Coronary artery (tissue), 2 donors: ENCODE measurements around the gene CEP128.

Experiments used
- DNase-seq: peaks from one replicate; pipeline ENCODE4 v3.0.0-alpha.2; 2017; ENCODE audit warnings: low spot score
- H3K27ac ChIP-seq, 2 donors: fragments of 200-600 bp; sonication (generic); one replicate each; pipeline ENCODE4 v1.5.1; 2016 to 2019
- H3K4me3 ChIP-seq: fragments of 200-600 bp; sonication (generic); 2 replicates; pipeline ENCODE4 v1.5.1; 2016; ENCODE audit warnings: mild to moderate bottlenecking, moderate library complexity
- TF ChIP-seq, protein P1 (sequence below): fragments of 200-600 bp; sonication (generic); IDR thresholded peaks from one replicate; pipeline ENCODE4 v1.5.1; 2019; ENCODE audit warnings: antibody characterized with exemption

CEP128 gene

DNA sequence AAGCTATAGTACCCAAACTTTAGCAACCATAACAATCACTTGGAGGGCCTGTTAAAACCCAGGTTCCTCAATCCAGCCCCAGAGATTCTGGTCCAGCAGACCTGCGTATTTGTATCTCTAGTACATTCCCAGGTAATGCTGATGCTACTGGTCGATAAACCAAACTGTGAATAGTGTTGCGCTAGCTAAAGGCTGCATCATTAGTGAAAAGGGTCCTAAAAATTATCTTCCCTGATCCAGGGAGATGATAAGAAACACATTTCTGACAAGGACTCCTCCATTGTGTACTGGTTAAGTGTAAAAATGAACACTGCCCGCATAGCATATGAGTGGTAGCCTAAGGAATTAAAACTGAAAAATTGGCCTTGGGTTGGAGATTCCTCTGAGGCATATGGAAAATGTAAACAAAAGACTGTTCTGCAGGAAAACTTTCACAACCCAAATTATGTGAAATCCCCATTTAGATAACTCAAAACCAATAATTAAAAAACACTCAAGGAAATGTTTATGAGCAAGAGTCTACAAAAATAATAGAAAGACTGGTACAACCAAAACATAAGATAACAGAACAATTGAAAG lies 322.7 kb downstream of the CEP128 start:
- Histone ChIP-seq H3K4me3 (no peak overlapping the region), H3K27ac (no peak overlapping the region)
- DNase-seq: no peak
- TF ChIP-seq, protein P1, sequence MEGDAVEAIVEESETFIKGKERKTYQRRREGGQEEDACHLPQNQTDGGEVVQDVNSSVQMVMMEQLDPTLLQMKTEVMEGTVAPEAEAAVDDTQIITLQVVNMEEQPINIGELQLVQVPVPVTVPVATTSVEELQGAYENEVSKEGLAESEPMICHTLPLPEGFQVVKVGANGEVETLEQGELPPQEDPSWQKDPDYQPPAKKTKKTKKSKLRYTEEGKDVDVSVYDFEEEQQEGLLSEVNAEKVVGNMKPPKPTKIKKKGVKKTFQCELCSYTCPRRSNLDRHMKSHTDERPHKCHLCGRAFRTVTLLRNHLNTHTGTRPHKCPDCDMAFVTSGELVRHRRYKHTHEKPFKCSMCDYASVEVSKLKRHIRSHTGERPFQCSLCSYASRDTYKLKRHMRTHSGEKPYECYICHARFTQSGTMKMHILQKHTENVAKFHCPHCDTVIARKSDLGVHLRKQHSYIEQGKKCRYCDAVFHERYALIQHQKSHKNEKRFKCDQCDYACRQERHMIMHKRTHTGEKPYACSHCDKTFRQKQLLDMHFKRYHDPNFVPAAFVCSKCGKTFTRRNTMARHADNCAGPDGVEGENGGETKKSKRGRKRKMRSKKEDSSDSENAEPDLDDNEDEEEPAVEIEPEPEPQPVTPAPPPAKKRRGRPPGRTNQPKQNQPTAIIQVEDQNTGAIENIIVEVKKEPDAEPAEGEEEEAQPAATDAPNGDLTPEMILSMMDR: no peak

DNA sequence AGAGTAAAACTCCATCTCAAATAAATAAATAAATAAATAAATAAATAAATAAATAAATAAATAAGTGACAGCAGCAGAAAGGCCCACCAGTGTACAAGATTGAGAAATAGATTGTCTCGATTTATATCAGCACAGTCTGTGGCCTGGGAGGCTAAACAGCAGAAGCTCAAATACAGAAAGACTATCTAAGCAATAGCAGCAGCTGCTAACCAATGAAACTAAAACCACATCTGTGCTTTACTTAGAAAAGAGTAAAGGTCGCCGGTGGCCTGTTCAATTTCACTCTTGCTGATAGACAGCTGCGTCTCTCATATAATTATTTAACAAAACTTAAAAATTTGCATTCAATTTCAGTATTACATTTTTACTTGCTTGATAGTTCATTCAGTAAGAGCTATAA lies 325.7 kb downstream of the CEP128 start:
- TF ChIP-seq, protein P1: no peak
- Histone ChIP-seq H3K27ac (no peak overlapping the region), H3K4me3 (no peak overlapping the region)
- no peak for DNase-seq

DNA sequence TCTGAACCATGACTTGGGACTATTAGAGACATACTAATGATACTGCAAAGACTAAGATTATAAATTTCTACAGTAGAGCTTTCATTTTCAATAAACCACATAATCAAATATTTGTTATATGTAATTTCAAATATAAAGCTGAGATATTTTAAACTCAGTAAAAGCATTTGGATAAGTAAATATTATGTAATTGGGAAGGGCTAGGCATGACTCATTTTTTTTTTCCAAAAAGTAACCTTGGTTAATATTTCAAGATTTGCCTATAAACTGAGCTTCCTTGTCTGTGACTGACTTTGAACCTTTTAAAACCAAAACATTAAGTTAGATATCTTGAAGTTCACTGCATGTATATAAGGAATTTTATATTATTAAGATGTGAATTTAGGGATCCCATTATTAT lies 332.5 kb downstream of the CEP128 start:
- DNase-seq: no peak
- no peak overlapping the region for H3K27ac ChIP-seq
- TF ChIP-seq, protein P1: no peak
- no peak overlapping the region for H3K4me3 ChIP-seq

DNA sequence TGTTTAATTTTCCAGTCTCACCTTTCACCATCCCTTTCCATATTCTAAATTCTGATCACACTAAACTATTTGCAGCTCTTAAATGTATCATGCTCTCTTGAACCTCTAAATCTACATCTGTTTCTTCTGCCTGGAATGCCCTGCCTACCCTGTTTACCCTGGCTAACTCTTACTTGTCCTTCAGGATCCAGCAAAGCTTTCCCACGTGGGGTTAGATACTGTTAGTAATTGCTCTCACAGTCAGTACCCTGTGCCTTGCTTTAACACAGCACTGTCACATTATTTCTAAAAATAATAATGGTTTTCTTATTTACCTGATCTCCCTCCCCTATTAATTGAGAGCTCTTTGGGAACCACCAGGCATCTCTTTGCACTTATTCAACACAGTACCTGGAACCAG lies 333.0 kb downstream of the CEP128 start:
- Histone ChIP-seq H3K27ac (no peak overlapping the region), H3K4me3 (no peak overlapping the region)
- DNase-seq: no peak
- TF ChIP-seq, protein P1: no peak

DNA sequence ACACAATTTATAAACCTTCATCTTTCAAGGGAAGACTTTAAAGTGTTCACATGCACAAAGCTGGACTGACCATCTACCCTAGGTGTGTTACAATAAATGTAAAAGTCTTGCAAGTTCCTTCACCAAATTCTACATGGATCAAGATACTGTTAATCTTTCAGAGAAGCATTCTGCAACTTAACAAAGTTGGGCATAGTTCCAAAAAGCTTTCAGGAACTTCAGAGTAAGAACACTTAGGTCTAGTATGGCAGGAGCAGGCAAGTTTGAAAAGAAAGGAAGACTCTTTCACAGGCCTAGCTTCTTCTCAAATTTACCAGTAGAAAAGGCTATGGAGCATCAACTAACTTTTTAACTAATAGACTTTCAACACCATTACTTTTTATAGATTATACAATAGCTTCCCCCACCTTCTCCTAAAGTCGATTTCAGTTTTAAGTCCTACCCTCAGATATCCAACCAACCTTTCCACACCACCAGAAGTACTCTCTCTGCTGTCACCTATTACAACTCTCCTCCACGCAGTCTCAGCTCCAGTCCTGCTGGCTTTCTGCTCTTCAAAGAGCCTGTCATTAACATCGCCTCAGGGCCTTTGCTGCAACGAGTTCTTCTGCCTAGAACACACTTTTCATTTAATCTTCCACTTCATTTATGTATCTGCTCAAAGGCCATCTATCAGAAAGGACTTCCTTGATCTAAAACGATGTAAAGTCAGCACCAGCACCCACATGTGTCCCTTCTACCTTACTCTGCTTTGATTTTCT lies 333.9 kb downstream of the CEP128 start:
- DNase-seq: no peak
- TF ChIP-seq, protein P1: no peak
- no peak overlapping the region for H3K27ac ChIP-seq
- H3K4me3 ChIP-seq: no peak overlapping the region

DNA sequence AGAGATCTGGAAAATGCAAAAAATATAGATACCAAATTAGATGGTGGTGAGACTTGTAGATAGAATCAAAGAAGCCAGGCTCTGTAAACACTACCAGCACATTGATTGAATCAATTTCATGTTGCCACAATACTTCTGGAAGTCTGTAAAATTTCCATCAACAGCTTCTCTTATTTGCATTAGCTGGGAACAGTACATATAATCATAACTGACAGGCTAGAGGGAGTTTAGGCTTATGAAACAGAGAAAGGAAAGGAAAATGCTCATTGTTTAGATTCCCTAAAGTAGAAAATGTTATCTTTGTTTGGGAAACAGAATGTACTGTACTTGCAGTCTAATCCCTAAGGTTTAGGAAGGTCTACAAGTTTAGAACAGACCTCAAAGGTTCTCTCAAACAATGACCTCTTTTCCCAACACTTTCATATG lies 335.2 kb downstream of the CEP128 start:
- peak overlapping the region in 1 of 2 donors; percentile 12 for H3K27ac ChIP-seq
- DNase-seq: no peak
- no peak overlapping the region for H3K4me3 ChIP-seq
- TF ChIP-seq, protein P1: no peak

DNA sequence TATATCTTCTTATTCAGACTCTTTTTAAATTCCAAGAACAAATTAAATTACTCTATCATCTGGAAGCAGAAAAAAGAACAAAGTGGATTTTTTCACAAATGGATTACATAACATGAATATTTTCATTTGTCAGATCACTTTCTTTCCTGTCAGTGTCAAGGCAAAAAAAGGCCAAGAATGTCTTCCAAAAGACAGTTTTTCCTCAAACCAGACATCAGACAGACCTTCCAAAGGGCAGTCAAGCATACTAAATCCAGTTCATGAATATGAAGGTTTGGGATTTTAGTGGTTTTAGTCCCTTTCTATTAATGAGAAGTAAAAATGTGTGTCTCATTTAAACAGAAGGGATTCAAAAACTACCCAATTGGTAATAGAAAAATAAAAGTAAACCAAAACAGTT lies 336.0 kb downstream of the CEP128 start:
- DNase-seq: no peak
- Histone ChIP-seq H3K4me3 (no peak overlapping the region), H3K27ac (no peak overlapping the region)
- TF ChIP-seq, protein P1: no peak
